ENCODE measurements around the gene NTM. TPM values are rescaled to one million over a fixed set of nuclear protein-coding genes. Genes with fewer than 3 reads are reported as not detected.

NTM gene
- total and polyA plus RNA-seq, 8 donors = 0.04 to 4.4 (median 0.50) TPM

GRCh38 chr11:132084433-132084832 lies 714.0 kb downstream of the NTM start:
- Histone ChIP-seq H3K4me1 (no peaks in the 10 kb centered on the region), H3K9me3 (no peaks in the 10 kb centered on the region), H3K4me3 (no peak overlapping the region), H3K27ac (no peak overlapping the region), H3K36me3 (no peaks in the 10 kb centered on the region), H3K27me3 (no peaks in the 10 kb centered on the region)
- FAIRE-seq = no peak
- TF ChIP-seq CTCF (IDR thresholded peaks at IDR 0.05) = no peak
- intact Hi-C loops (cut with DNase I) = no loop called here
- ATAC-seq = no peak
- DNase-seq = no peak

GRCh38 chr11:132087148-132087547 lies 716.7 kb downstream of the NTM start:
- Histone ChIP-seq H3K4me1 (no peaks in the 10 kb centered on the region), H3K27me3 (no peaks in the 10 kb centered on the region), H3K27ac (no peak overlapping the region), H3K9me3 (no peaks in the 10 kb centered on the region), H3K36me3 (no peaks in the 10 kb centered on the region), H3K4me3 (no peak overlapping the region)
- intact Hi-C loops (cut with DNase I) = no loop called here
- 39% methylated on average over 1 of the region's 1 CpG for WGBS, 2 donors
- TF ChIP-seq CTCF (IDR thresholded peaks at IDR 0.05) = no peak
- DNase-seq (no peak), ATAC-seq (no peak), FAIRE-seq (no peak)

GRCh38 chr11:132088551-132088950 lies 718.1 kb downstream of the NTM start:
- ATAC-seq (no peak), FAIRE-seq (no peak), DNase-seq (no peak)
- Histone ChIP-seq H3K4me3 (no peak overlapping the region), H3K9me3 (no peaks in the 10 kb centered on the region), H3K27ac (no peak overlapping the region), H3K27me3 (no peaks in the 10 kb centered on the region), H3K4me1 (no peaks in the 10 kb centered on the region), H3K36me3 (no peaks in the 10 kb centered on the region)
- TF ChIP-seq CTCF (IDR thresholded peaks at IDR 0.05) = no peak
- intact Hi-C loops (cut with DNase I) = no loop called here
- 77 to 79% methylated on average over 3 of the region's 3 CpGs for WGBS, 2 donors

- Histone ChIP-seq H3K4me1 (no peaks in the 10 kb centered on the region), H3K4me3 (no peak overlapping the region), H3K27ac (no peak overlapping the region), H3K36me3 (no peaks in the 10 kb centered on the region), H3K27me3 (peaks cover 0 to 6% (median 0%) of the 10 kb centered on the region in 4 donors), H3K9me3 (no peaks in the 10 kb centered on the region)
- no peak for TF ChIP-seq CTCF (IDR thresholded peaks at IDR 0.05)
- no peak for ATAC-seq
- intact Hi-C loops (cut with DNase I) = no loop called here
- FAIRE-seq = no peak
- 57 to 71% methylated on average over 7 of the region's 7 CpGs for WGBS, 2 donors
- DNase-seq = no peak
Measured at GRCh38 chr11:132093536-132094259, 723.3 kb downstream of the NTM start.

- H3K4me1 ChIP-seq = no peaks in the 10 kb centered on the region
- ATAC-seq (no peak), DNase-seq (no peak), FAIRE-seq (no peak)
- intact Hi-C loops (cut with DNase I) = no loop called here
- H3K27ac ChIP-seq = no peak overlapping the region
- no peaks in the 10 kb centered on the region for H3K36me3 ChIP-seq
- 28 to 42% methylated on average over 1 of the region's 1 CpG for WGBS, 2 donors
- no peak overlapping the region for H3K4me3 ChIP-seq
- no peaks in the 10 kb centered on the region for H3K9me3 ChIP-seq
- H3K27me3 ChIP-seq = peaks cover 0 to 7% (median 0%) of the 10 kb centered on the region in 4 donors
- no peak for TF ChIP-seq CTCF (IDR thresholded peaks at IDR 0.05)
Measured at GRCh38 chr11:132094598-132094997, 724.2 kb downstream of the NTM start.
